OCI-LY7 (cell line): ENCODE results near the gene TMEM53. TPM values are rescaled to one million over a fixed set of nuclear protein-coding genes. Genes with fewer than 3 reads are reported as not detected.

Experiments used
- BruUV-seq: library from RNA; stranded (reverse); fragments of 400-500 nt; replicated peaks from 2 replicates; lab custom pipeline; 2021; lab: Mats Ljungman, UMichigan
- CTCF ChIA-PET: fragments of 300-600 bp; sonication (Branson Sonifier 250); formaldehyde crosslinking; loops from one replicate; lab custom pipeline; 2022; ENCODE audit warnings: antibody characterized with exemption; ENCODE audit not compliant: unreplicated experiment; lab: Charles Lee
- POLR2A ChIA-PET: fragments of 300-600 bp; sonication (Branson Sonifier 250); formaldehyde crosslinking; loops from one replicate; lab custom pipeline; 2022; ENCODE audit warnings: antibody characterized with exemption; lab: Charles Lee
- DNase-seq: peaks from one replicate; pipeline ENCODE4 v3.0.0-alpha.2; 2015; ENCODE audit warnings: low spot score
- H2AFZ ChIP-seq: fragments of 200-600 bp; sonication (generic), shearing (Covaris generic); 2 replicates; pipeline ENCODE4 v1.6.1; 2014; ENCODE audit warnings: mild to moderate bottlenecking, antibody characterized with exemption, low read length, moderate library complexity
- H3K27ac ChIP-seq: fragments of 200-600 bp; sonication (generic); 2 replicates; pipeline ENCODE4 v1.5.1; 2014; ENCODE audit warnings: mixed run types, low read depth, mild to moderate bottlenecking, moderate library complexity, low read length, inconsistent platforms; ENCODE audit not compliant: poor library complexity, severe bottlenecking
- H3K36me3 ChIP-seq: fragments of 200-600 bp; sonication (generic); 2 replicates; pipeline ENCODE4 v1.6.1; 2014; ENCODE audit warnings: mild to moderate bottlenecking, antibody characterized with exemption, low read length, moderate library complexity, mixed read lengths; ENCODE audit not compliant: insufficient read depth
- H3K4me1 ChIP-seq: fragments of 200-600 bp; sonication (generic); 2 replicates; pipeline ENCODE4 v1.5.1; 2014; ENCODE audit warnings: mild to moderate bottlenecking, low read length; ENCODE audit not compliant: insufficient read depth, poor library complexity, severe bottlenecking
- H3K4me2 ChIP-seq: fragments of 200-600 bp; sonication (generic); 2 replicates; pipeline ENCODE4 v1.6.1; 2014; ENCODE audit warnings: mild to moderate bottlenecking, low read length
- H3K4me3 ChIP-seq: fragments of 200-600 bp; sonication (generic); 2 replicates; pipeline ENCODE4 v1.5.1; 2014; ENCODE audit warnings: mild to moderate bottlenecking, low read depth, low read length; ENCODE audit not compliant: poor library complexity, severe bottlenecking
- H3K79me2 ChIP-seq: fragments of 200-600 bp; sonication (generic); 2 replicates; pipeline ENCODE4 v1.6.1; 2016; ENCODE audit warnings: low read depth, mild to moderate bottlenecking, low read length, moderate library complexity, mixed read lengths; ENCODE audit not compliant: insufficient read depth
- H3K9me2 ChIP-seq: fragments of 200-600 bp; sonication (generic); 2 replicates; pipeline ENCODE4 v1.6.1; 2016; ENCODE audit warnings: mild to moderate bottlenecking, low read length, mixed read lengths; ENCODE audit not compliant: insufficient read depth
- H3K9me3 ChIP-seq: fragments of 200-600 bp; sonication (generic); 2 replicates; pipeline ENCODE4 v1.6.1; 2014; ENCODE audit warnings: mild to moderate bottlenecking, mixed run types, low read length, mixed read lengths
- H4K20me1 ChIP-seq: fragments of 200-600 bp; sonication (generic); 2 replicates; pipeline ENCODE4 v1.6.1; 2014; ENCODE audit warnings: mild to moderate bottlenecking, antibody characterized with exemption, low read length, moderate library complexity, mixed read lengths; ENCODE audit not compliant: insufficient read depth
- CTCF ChIP-seq: fragments of 200-600 bp; sonication (generic); conservative IDR thresholded peaks from 2 replicates; pipeline ENCODE4 v1.5.1; 2014; ENCODE audit warnings: mild to moderate bottlenecking, antibody characterized with exemption, low read length, moderate library complexity, mixed read lengths
- EZH2phosphoT487 ChIP-seq: fragments of 200-600 bp; sonication (generic); IDR thresholded peaks from 2 replicates; pipeline ENCODE4 v1.6.1; 2018; ENCODE audit warnings: low read depth, borderline replicate concordance, mild to moderate bottlenecking, mixed run types, antibody characterized with exemption, low read length, moderate library complexity, mixed read lengths
- intact Hi-C: fragments of 100-400 bp; cut with micrococcal nuclease; formaldehyde crosslinking; loops from one replicate; pipeline ENCODE4 v1.10.0; 2022; ENCODE audit not compliant: unreplicated experiment
- total RNA-seq, 2 experiments: library from RNA; depleted of rRNA in 1 of 2; stranded (reverse); fragments of >200 nt in 1 of 2; shearing (Covaris generic) in 1 of 2; gene quantifications; 2 replicates each; pipeline ENCODE4 v1.2.3, GENCODE V29; 2014 to 2022

TMEM53 gene
- total RNA-seq, 2 experiments from 2014 or later: 6.6 to 8.1 TPM

- Histone ChIP-seq H2AFZ (no peak overlapping the region), H3K4me1 (peaks cover 19% of the 10 kb centered on the region), H3K9me3 (no peaks in the 10 kb centered on the region), H3K9me2 (no peaks in the 10 kb centered on the region), H3K36me3 (no peaks in the 10 kb centered on the region), H3K79me2 (no peaks in the 10 kb centered on the region), H4K20me1 (no peaks in the 10 kb centered on the region), H3K4me2 (no peak overlapping the region), H3K4me3 (no peak overlapping the region), H3K27ac (peak overlapping the region; percentile 37)
- DNase-seq: no peak
- ChIA-PET CTCF (no interaction called here), POLR2A (interaction anchor here (0.7 to 2.4 kb wide), 6 partner anchors 9 to 90 kb away, joined by 3 to 8 read pairs (median 5); partner anchors contain the start of gene RPS8)
- TF ChIP-seq CTCF (no peak), EZH2phosphoT487 (no peak)
- intact Hi-C loops: no loop called here
- no TSS peak for BruUV-seq
Measured at GRCh38 chr1:44685218-44685617, 10.9 kb upstream of the TMEM53 start.

GRCh38 chr1:44684525-44684924 lies 10.2 kb upstream of the TMEM53 start:
- no peaks in the 10 kb centered on the region for H3K9me3 ChIP-seq
- TF ChIP-seq EZH2phosphoT487 (no peak), CTCF (no peak)
- H4K20me1 ChIP-seq: no peaks in the 10 kb centered on the region
- H3K4me3 ChIP-seq: no peak overlapping the region
- H3K27ac ChIP-seq: peak overlapping the region; percentile 37
- no TSS peak for BruUV-seq
- peaks cover 13% of the 10 kb centered on the region for H3K4me1 ChIP-seq
- peak overlapping the region; percentile 49; the same call in 1 of the 2 replicates for H2AFZ ChIP-seq
- no peaks in the 10 kb centered on the region for H3K36me3 ChIP-seq
- intact Hi-C loops: no loop called here
- ChIA-PET CTCF (no interaction called here), POLR2A (interaction anchor here (0.6 to 2.4 kb wide), 4 partner anchors 12 to 1585 kb away, joined by 3 to 8 read pairs (median 6); no protein-coding TSS in a partner anchor)
- peak overlapping the region; percentile 40 for H3K4me2 ChIP-seq
- no peaks in the 10 kb centered on the region for H3K79me2 ChIP-seq
- H3K9me2 ChIP-seq: no peaks in the 10 kb centered on the region
- peak; percentile 46 for DNase-seq

- H3K79me2 ChIP-seq: no peaks in the 10 kb centered on the region
- ChIA-PET CTCF (no interaction called here), POLR2A (interaction anchor here (1.5 kb wide), 1 partner anchor 31 kb away, joined by 5 read pairs; no protein-coding TSS in a partner anchor)
- no peak overlapping the region for H3K4me3 ChIP-seq
- H3K27ac ChIP-seq: no peak overlapping the region
- intact Hi-C loops: no loop called here
- H2AFZ ChIP-seq: no peak overlapping the region
- H3K4me1 ChIP-seq: peaks cover 16% of the 10 kb centered on the region
- H3K4me2 ChIP-seq: no peak overlapping the region
- no peak for DNase-seq
- H4K20me1 ChIP-seq: no peaks in the 10 kb centered on the region
- TF ChIP-seq EZH2phosphoT487: no peak
- TF ChIP-seq CTCF: no peak
- BruUV-seq: no TSS peak
- H3K9me2 ChIP-seq: no peaks in the 10 kb centered on the region
- no peaks in the 10 kb centered on the region for H3K36me3 ChIP-seq
- H3K9me3 ChIP-seq: no peaks in the 10 kb centered on the region
Measured at GRCh38 chr1:44682883-44683265, 8.6 kb upstream of the TMEM53 start.
